Psoas muscle (tissue), 8 donors: Measurements from ENCODE around the gene LARP6. TPM values are rescaled to one million over a fixed set of nuclear protein-coding genes. Genes with fewer than 3 reads are reported as not detected.
A peak's percentile ranks its signal among the peaks of the same experiment; 100 is the strongest.

Source experiments
- ATAC-seq, 4 donors: fragments of 200-7000 bp; cut with Tn5 transposase; one replicate each; pipeline ENCODE4 v1.9.1; 2020; ENCODE audit warnings: moderate library complexity in 3 of 4, mild to moderate bottlenecking in 2 of 4
- DNase-seq, 2 donors: peaks; one replicate each; pipeline ENCODE4 v3.0.0-alpha.2; 2020
- H3K27ac ChIP-seq: fragments of 200-600 bp; one replicate; pipeline ENCODE4 v1.8.0; 2022
- H3K27me3 ChIP-seq, 3 donors: fragments of 200-600 bp in 1 of 3; one replicate each; pipeline versions ENCODE4 v1.6.1 to v1.8.0; 2013 to 2022; ENCODE audit warnings: low read length in 2 of 3, mild to moderate bottlenecking in 2 of 3, moderate library complexity in 1 of 3; ENCODE audit not compliant: insufficient read depth in 3 of 3
- H3K36me3 ChIP-seq, 2 donors: fragments of 200-600 bp in 1 of 2; one replicate each; pipeline versions ENCODE4 v1.6.1 to v1.8.0; 2013 to 2022; ENCODE audit warnings: low read depth in 1 of 2, mild to moderate bottlenecking in 1 of 2, moderate library complexity in 1 of 2; ENCODE audit not compliant: insufficient read depth in 1 of 2
- H3K4me1 ChIP-seq: fragments of 200-600 bp; one replicate; pipeline ENCODE4 v1.8.0; 2022
- H3K4me3 ChIP-seq: fragments of 200-600 bp; one replicate; pipeline ENCODE4 v1.8.0; 2022; ENCODE audit warnings: mild to moderate bottlenecking
- H3K9me3 ChIP-seq: fragments of 200-600 bp; one replicate; pipeline ENCODE4 v1.8.0; 2022
- CTCF ChIP-seq: fragments of 200-600 bp; IDR thresholded peaks from one replicate; pipeline ENCODE4 v1.8.0; 2022; ENCODE audit warnings: antibody characterized with exemption
- WGBS, 3 donors: extraction: QIAGEN DNeasy Blood & Tissue Kit; methylation state at CpG; one replicate each; pipeline versions ENCODE4 v1.1.6 to v1.1.7; 2013; 5-methylcytosine and 5-hydroxymethylcytosine counted together
- intact Hi-C, 2 donors: fragments of 100-400 bp; cut with DNase I; formaldehyde crosslinking; loops; one replicate each; pipeline versions ENCODE4 v1.11.0 to v1.14.2; 2022
- polyA plus RNA-seq, 3 donors: library from polyadenylated mRNA; stranded (reverse); fragments of 200-250 nt; gene quantifications; one replicate each; pipeline ENCODE4 v1.2.3, GENCODE V29; 2013
- total RNA-seq, 4 donors: library from RNA; stranded (reverse); fragmentation: NEBNext Ultra II Directional in 2 of 4; extraction: Animal tissue kit (Norgen Biotek cat#: 25700) in 2 of 4; gene quantifications; one replicate each; pipeline versions ENCODE4 v1.2.1 to v1.2.4, GENCODE V29; 2021 to 2023
- donor health status: healthy with polysubstance abuse.
- donor health status: DM: no; HTN: no; CAD: no; lungs with moderate emphysema.
- donor health status: Bipolar disorder and iron deficiency.
- donor health status: healthy.
- donor health status: DM: yes; HTN: yes; CAD: no.
- donor health status: DM: no; HTN: no; CAD: no.
- donor health status: DM: no; HTN: no; CAD: no.
- donor health status: DM: yes; HTN: yes; CAD: no.

Gene LARP6
- total and polyA plus RNA-seq, 7 donors, result 2.9 to 18.9 (median 6.4) TPM

- Histone ChIP-seq H3K4me1 (peaks cover 3% of the 10 kb centered on the region), H3K27me3 (no peaks in the 10 kb centered on the region), H3K4me3 (no peak overlapping the region), H3K36me3 (no peaks in the 10 kb centered on the region), H3K27ac (peak overlapping the region; percentile 8), H3K9me3 (no peaks in the 10 kb centered on the region)
- WGBS, 3 donors, result 31 to 37% (median 35%) methylated on average over 6 of the region's 6 CpGs
- peak; percentile 34 to 69 for DNase-seq
- intact Hi-C loops, result no loop called here
- ATAC-seq, result peak; percentile 36 to 78 (median 51)
- TF ChIP-seq CTCF, result no peak
Observed at GRCh38 chr15:70867911-70868467, 14.0 kb upstream of the LARP6 start.

- DNase-seq (no peak), ATAC-seq (peak in 1 of 4 donors; percentile 54)
- no peak overlapping the region for H3K27ac ChIP-seq
- intact Hi-C loops, result no loop called here
- H3K9me3 ChIP-seq, result no peaks in the 10 kb centered on the region
- 83 to 87% (median 83%) methylated on average over 5 of the region's 5 CpGs for WGBS, 3 donors
- H3K4me3 ChIP-seq, result no peak overlapping the region
- no peak for TF ChIP-seq CTCF
- H3K4me1 ChIP-seq, result peaks cover 3% of the 10 kb centered on the region
- no peaks in the 10 kb centered on the region for H3K27me3 ChIP-seq
- no peaks in the 10 kb centered on the region for H3K36me3 ChIP-seq
Observed at GRCh38 chr15:70866982-70867641, 13.2 kb upstream of the LARP6 start.

GRCh38 chr15:70863450-70864218, 9.7 kb upstream of the LARP6 start:
- Histone ChIP-seq H3K9me3 (no peaks in the 10 kb centered on the region), H3K4me3 (no peak overlapping the region), H3K36me3 (no peaks in the 10 kb centered on the region), H3K27me3 (no peaks in the 10 kb centered on the region), H3K27ac (peak overlapping the region; percentile 30), H3K4me1 (peaks cover 3% of the 10 kb centered on the region)
- TF ChIP-seq CTCF, result no peak
- WGBS, 3 donors, result 48 to 82% (median 59%) methylated on average over 4 of the region's 4 CpGs
- ATAC-seq (peak; percentile 39 to 63 (median 55)), DNase-seq (no peak)
- intact Hi-C loops, result no loop called here

GRCh38 chr15:70859998-70860397, 6.0 kb upstream of the LARP6 start:
- WGBS, 3 donors, result 74 to 93% (median 81%) methylated on average over 11 of the region's 11 CpGs
- intact Hi-C loops, result no loop called here
- DNase-seq (no peak), ATAC-seq (no peak)
- H3K9me3 ChIP-seq, result no peaks in the 10 kb centered on the region
- H3K4me3 ChIP-seq, result no peak overlapping the region
- H3K36me3 ChIP-seq, result no peaks in the 10 kb centered on the region
- no peak for TF ChIP-seq CTCF
- no peak overlapping the region for H3K27ac ChIP-seq
- no peaks in the 10 kb centered on the region for H3K4me1 ChIP-seq
- no peaks in the 10 kb centered on the region for H3K27me3 ChIP-seq
